ENCODE data around the gene ZNF490. TPM values are rescaled to one million over a fixed set of nuclear protein-coding genes. Genes with fewer than 3 reads are reported as not detected.

The ZNF490 gene
- total and polyA plus RNA-seq, 8 donors, result 0.38 to 7.0 (median 3.8) TPM

- ATAC-seq (no peak), DNase-seq (peak in 1 of 6 donors; percentile 53), FAIRE-seq (no peak)
- Histone ChIP-seq H3K27me3 (no peaks in the 10 kb centered on the region), H3K4me3 (no peak overlapping the region), H3K36me3 (no peaks in the 10 kb centered on the region), H3K27ac (no peak overlapping the region), H3K9me3 (no peaks in the 10 kb centered on the region), H3K4me1 (no peaks in the 10 kb centered on the region)
- TF ChIP-seq, protein P1, sequence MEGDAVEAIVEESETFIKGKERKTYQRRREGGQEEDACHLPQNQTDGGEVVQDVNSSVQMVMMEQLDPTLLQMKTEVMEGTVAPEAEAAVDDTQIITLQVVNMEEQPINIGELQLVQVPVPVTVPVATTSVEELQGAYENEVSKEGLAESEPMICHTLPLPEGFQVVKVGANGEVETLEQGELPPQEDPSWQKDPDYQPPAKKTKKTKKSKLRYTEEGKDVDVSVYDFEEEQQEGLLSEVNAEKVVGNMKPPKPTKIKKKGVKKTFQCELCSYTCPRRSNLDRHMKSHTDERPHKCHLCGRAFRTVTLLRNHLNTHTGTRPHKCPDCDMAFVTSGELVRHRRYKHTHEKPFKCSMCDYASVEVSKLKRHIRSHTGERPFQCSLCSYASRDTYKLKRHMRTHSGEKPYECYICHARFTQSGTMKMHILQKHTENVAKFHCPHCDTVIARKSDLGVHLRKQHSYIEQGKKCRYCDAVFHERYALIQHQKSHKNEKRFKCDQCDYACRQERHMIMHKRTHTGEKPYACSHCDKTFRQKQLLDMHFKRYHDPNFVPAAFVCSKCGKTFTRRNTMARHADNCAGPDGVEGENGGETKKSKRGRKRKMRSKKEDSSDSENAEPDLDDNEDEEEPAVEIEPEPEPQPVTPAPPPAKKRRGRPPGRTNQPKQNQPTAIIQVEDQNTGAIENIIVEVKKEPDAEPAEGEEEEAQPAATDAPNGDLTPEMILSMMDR (IDR thresholded peaks at IDR 0.05), result no peak
- intact Hi-C loops (cut with DNase I), result no loop called here
- WGBS, 2 donors, result 92 to 94% methylated on average over 20 to 22 of the region's 22 CpGs
Observed at GRCh38 chr19:12638611-12639182, 28.1 kb upstream of the ZNF490 start.

DNA sequence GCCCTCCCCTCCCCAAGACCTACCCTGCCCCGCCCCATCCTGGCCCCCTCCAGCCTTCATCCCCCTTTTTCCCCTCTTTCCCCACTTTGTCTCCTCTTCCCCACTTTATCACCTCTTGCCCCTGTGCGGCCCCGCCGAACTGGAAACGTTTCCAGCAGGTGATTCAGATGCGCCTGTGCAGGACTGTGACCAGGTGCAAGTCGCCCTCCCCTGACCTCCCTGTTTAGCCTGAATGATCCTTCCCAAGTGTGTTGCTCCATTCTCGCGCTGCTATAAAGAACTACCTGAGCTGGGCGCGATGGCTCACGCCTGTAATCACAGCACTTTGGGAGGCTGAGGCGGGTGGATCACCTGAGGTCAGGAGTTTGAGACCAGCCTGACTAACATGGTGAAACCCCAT lies 26.0 kb upstream of the ZNF490 start:
- no peaks in the 10 kb centered on the region for H3K9me3 ChIP-seq
- no peaks in the 10 kb centered on the region for H3K4me1 ChIP-seq
- FAIRE-seq (no peak), ATAC-seq (no peak), DNase-seq (peak in 1 of 6 donors; percentile 30)
- WGBS, 2 donors, result 63 to 75% methylated on average over 13 of the region's 13 CpGs
- TF ChIP-seq, protein P1 (IDR thresholded peaks at IDR 0.05), result no peak
- intact Hi-C loops (cut with DNase I), result no loop called here
- H3K4me3 ChIP-seq, result no peak overlapping the region
- H3K27me3 ChIP-seq, result no peaks in the 10 kb centered on the region
- H3K27ac ChIP-seq, result no peak overlapping the region
- H3K36me3 ChIP-seq, result no peaks in the 10 kb centered on the region

DNA sequence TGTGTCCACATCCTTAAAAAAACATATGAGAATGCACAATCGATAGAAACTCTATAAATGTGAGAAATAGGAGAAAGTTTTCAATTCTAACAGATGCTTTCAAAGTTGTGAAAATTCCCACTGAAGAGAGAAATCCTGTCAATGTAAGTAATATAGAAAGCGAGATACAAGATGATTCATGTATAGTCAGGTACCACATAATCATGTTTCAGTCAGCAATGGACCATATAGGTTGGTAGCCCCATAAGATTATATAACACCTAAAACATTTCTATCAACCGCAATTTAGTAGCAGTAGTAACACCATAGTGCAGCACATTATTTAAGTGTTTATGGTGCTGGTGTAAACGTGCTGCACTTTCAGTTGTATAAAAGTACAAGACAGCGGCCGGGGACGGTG lies 18.6 kb upstream of the ZNF490 start:
- Histone ChIP-seq H3K27me3 (no peaks in the 10 kb centered on the region), H3K36me3 (peaks cover 3 to 53% (median 36%) of the 10 kb centered on the region in 3 donors), H3K9me3 (no peaks in the 10 kb centered on the region), H3K27ac (no peak overlapping the region), H3K4me3 (no peak overlapping the region), H3K4me1 (no peaks in the 10 kb centered on the region)
- ATAC-seq (no peak), DNase-seq (no peak), FAIRE-seq (no peak)
- intact Hi-C loops (cut with DNase I), result no loop called here
- TF ChIP-seq, protein P1 (IDR thresholded peaks at IDR 0.05), result no peak
- 89 to 96% methylated on average over 7 of the region's 7 CpGs for WGBS, 2 donors

- H3K4me1 ChIP-seq, result no peaks in the 10 kb centered on the region
- no peak for FAIRE-seq
- ATAC-seq, result no peak
- no peak overlapping the region for H3K27ac ChIP-seq
- no peak overlapping the region for H3K4me3 ChIP-seq
- WGBS, 2 donors, result 98% methylated on average over 17 of the region's 17 CpGs
- H3K36me3 ChIP-seq, result peaks cover 3 to 53% (median 36%) of the 10 kb centered on the region in 3 donors
- no peak for DNase-seq
- TF ChIP-seq, protein P1 (IDR thresholded peaks at IDR 0.05), result no peak
- no peaks in the 10 kb centered on the region for H3K27me3 ChIP-seq
- intact Hi-C loops (cut with DNase I), result no loop called here
- no peaks in the 10 kb centered on the region for H3K9me3 ChIP-seq
Observed at GRCh38 chr19:12628040-12629022, 17.7 kb upstream of the ZNF490 start.
